Measurements from ENCODE around the gene STARD10. TPM values are rescaled to one million over a fixed set of nuclear protein-coding genes. Genes with fewer than 3 reads are reported as not detected.

Gene STARD10
- total RNA-seq, 2 experiments from 2014 or later, result 4.0 to 4.5 TPM

GRCh38 chr11:72755713-72756285, 38.0 kb downstream of the STARD10 start:
- POLR2A ChIA-PET, result no interaction called here
- Mint-ChIP-seq H3K4me1 (ENCODE audit: low read depth) (peaks cover 17% of the 10 kb centered on the region), H3K27ac (peak overlapping the region; percentile 28), H3K36me3 (ENCODE audit: low read depth) (no peaks in the 10 kb centered on the region), H3K9me3 (ENCODE audit: insufficient read depth) (no peaks in the 10 kb centered on the region), H3K4me3 (no peak overlapping the region), H3K27me3 (ENCODE audit: low read depth) (no peaks in the 10 kb centered on the region)
- CTCF ChIA-PET, result no interaction called here
- ATAC-seq (no peak), DNase-seq (no peak)

- Mint-ChIP-seq H3K36me3 (ENCODE audit: low read depth) (no peaks in the 10 kb centered on the region), H3K27me3 (ENCODE audit: low read depth) (no peaks in the 10 kb centered on the region), H3K9me3 (ENCODE audit: insufficient read depth) (no peaks in the 10 kb centered on the region), H3K4me3 (no peak overlapping the region), H3K4me1 (ENCODE audit: low read depth) (peaks cover 25% of the 10 kb centered on the region), H3K27ac (no peak overlapping the region)
- ChIA-PET CTCF (interaction anchor here (0.8 kb wide), 1 partner anchor 38 kb away, joined by 3 read pairs; no protein-coding TSS in a partner anchor), POLR2A (no interaction called here)
- ATAC-seq, result no peak
- DNase-seq, result no peak
Observed at GRCh38 chr11:72754544-72755155, 39.2 kb downstream of the STARD10 start.

DNA sequence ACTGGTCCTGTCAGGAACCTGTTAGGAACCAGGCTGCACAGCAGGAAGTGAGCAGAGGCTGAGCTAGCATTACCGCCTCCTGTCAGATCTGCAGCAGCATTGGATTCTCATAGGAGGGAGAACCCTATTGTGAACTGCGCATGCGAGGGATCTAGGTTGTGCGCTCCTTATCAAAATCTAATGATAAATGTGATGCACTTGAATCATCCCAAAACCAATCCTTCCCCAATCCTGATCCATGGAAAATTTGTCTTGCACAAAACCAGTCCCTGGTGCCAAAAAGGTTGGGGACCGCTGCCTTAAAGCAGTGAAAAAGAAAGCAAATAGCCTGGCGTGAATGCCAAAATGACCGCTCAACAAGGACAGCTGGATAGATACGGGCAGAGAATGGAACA, 39.7 kb downstream of the STARD10 start:
- Mint-ChIP-seq H3K9me3 (ENCODE audit: insufficient read depth) (no peaks in the 10 kb centered on the region), H3K36me3 (ENCODE audit: low read depth) (no peaks in the 10 kb centered on the region), H3K27me3 (ENCODE audit: low read depth) (no peaks in the 10 kb centered on the region), H3K27ac (no peak overlapping the region), H3K4me3 (no peak overlapping the region), H3K4me1 (ENCODE audit: low read depth) (peaks cover 28% of the 10 kb centered on the region)
- ChIA-PET POLR2A (no interaction called here), CTCF (interaction anchor here (0.8 kb wide), 1 partner anchor 39 kb away, joined by 3 read pairs; no protein-coding TSS in a partner anchor)
- DNase-seq (no peak), ATAC-seq (no peak)

DNA sequence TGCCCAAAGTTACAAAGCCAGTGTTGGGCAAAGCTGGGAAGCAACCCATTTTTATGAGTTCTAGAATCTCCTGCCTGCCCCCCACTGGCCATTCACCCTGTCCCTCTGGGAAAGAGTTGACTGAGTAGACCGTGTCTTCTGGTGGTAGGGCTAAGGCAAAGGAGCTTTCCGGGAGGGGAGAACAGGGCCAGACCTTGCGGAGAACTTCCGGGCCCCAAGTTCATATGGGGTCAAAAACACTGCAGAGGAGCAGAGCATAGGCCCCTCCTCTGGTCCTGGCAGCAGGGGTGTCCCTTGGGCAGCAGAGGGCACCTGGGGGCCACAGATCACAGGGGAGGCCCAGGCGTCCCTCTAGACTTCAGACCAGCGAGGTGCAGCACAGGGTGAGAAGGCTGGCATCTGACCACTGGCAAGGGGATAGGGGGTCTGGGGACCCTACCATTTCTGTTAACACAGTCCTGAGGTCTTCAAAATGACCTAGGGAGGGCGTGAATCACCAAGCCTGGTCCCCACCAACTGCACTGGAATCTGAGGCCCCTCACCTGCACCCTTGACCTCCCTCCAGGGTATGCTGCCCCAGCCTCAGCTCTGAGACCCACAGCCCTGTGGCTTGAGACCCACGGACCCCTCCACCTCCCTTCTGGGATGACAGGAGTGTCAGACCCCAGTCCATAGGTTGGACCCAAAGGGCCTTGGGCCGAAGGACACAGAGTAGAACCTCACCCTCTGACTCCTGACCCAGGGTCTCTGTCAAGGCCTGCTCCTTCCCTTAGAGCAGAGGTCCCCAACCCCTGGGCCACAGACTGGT, 40.3 kb downstream of the STARD10 start:
- H3K36me3 Mint-ChIP-seq (ENCODE audit: low read depth), result peaks cover 5% of the 10 kb centered on the region
- DNase-seq, result no peak
- H3K27ac Mint-ChIP-seq, result no peak overlapping the region
- no peak overlapping the region for H3K4me3 Mint-ChIP-seq
- CTCF ChIA-PET, result interaction anchor here (0.8 to 1.4 kb wide), 3 partner anchors 28 to 39 kb away, joined by 3 to 7 read pairs (median 3); no protein-coding TSS in a partner anchor
- POLR2A ChIA-PET, result no interaction called here
- H3K4me1 Mint-ChIP-seq (ENCODE audit: low read depth), result peaks cover 32% of the 10 kb centered on the region
- H3K27me3 Mint-ChIP-seq (ENCODE audit: low read depth), result no peaks in the 10 kb centered on the region
- no peak for ATAC-seq
- no peaks in the 10 kb centered on the region for H3K9me3 Mint-ChIP-seq (ENCODE audit: insufficient read depth)

DNA sequence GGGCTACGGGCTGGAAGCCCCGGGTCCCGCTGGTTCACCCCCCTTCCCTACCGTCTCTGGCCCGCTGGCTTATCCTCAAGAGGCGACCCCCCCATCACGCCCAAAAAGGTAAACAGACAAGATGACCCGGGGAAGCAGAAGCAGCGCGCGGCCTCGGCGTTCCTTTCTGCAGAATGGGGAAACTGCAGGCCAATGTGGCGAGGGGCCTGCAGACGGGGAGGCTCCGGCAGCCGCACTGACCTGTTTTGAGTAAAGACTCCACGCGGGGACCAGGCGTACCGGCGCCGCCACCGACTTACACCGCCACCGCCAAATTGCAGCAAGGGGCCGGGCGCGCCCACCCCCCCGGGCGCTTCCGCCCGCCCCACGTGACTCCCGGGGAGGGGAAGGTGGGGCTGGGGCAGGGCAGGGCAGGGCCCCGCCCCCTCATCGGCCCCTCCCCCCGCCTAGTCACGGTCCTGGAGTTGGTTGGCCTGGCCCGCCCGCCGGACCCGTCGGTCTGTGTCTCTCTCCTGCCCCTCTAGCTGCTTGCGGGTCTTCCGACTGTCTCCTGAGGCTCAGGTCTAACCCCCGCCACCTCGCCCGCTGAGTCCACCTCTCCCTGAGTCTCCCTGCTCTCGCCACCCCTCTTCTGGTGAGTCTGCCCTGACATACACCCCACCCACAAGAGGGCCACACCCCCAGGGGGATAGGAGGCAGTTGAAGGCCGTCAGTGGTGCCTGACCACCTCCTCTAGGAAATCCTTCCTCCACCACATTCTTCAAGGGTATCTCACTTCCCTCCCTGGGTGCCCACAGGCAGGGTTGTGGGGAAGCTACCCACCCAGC, 41.5 kb downstream of the STARD10 start, which contains the start of gene ARAP1:
ARAP1 (minus strand) TSS at position 321 of the 827 bp plus-strand sequence. CDS start 25,280 bp downstream, outside the sequence.
- POLR2A ChIA-PET, result interaction anchor here (0.6 kb wide), 1 partner anchor 10 kb away, joined by 3 read pairs; no protein-coding TSS in a partner anchor
- peaks cover 8% of the 10 kb centered on the region for H3K36me3 Mint-ChIP-seq (ENCODE audit: low read depth)

GRCh38 chr11:72751116-72752087, 42.4 kb downstream of the STARD10 start:
- peak overlapping the region; percentile 88 for H3K4me3 Mint-ChIP-seq
- DNase-seq (no peak), ATAC-seq (peak; percentile 9)
- peaks cover 33% of the 10 kb centered on the region for H3K4me1 Mint-ChIP-seq (ENCODE audit: low read depth)
- CTCF ChIA-PET, result interaction anchor here (1.4 kb wide), 2 partner anchors 11 to 26 kb away, joined by 3 to 6 read pairs; no protein-coding TSS in a partner anchor
- POLR2A ChIA-PET, result interaction anchor here (1.0 to 1.2 kb wide), 2 partner anchors 12 to 15 kb away, joined by 4 read pairs; no protein-coding TSS in a partner anchor
- no peaks in the 10 kb centered on the region for H3K27me3 Mint-ChIP-seq (ENCODE audit: low read depth)
- no peaks in the 10 kb centered on the region for H3K9me3 Mint-ChIP-seq (ENCODE audit: insufficient read depth)
- H3K36me3 Mint-ChIP-seq (ENCODE audit: low read depth), result peaks cover 8% of the 10 kb centered on the region
- peak overlapping the region; percentile 88 for H3K27ac Mint-ChIP-seq

More for the DNA sequence above, 41.5 kb downstream of the STARD10 start, which contains the start of gene ARAP1:
- peaks cover 33% of the 10 kb centered on the region for H3K4me1 Mint-ChIP-seq (ENCODE audit: low read depth)
- CTCF ChIA-PET, result interaction anchor here (1.1 to 1.4 kb wide), 3 partner anchors 27 to 30 kb away, joined by 3 to 7 read pairs (median 4); no protein-coding TSS in a partner anchor
- ATAC-seq (peak; percentile 85), DNase-seq (peak; percentile 82)
- no peaks in the 10 kb centered on the region for H3K9me3 Mint-ChIP-seq (ENCODE audit: insufficient read depth)
- peak within 1 kb of the TSS; percentile 95 for H3K27ac Mint-ChIP-seq
- H3K4me3 Mint-ChIP-seq, result peak within 1 kb of the TSS; percentile 88
- no peaks in the 10 kb centered on the region for H3K27me3 Mint-ChIP-seq (ENCODE audit: low read depth)

DNA sequence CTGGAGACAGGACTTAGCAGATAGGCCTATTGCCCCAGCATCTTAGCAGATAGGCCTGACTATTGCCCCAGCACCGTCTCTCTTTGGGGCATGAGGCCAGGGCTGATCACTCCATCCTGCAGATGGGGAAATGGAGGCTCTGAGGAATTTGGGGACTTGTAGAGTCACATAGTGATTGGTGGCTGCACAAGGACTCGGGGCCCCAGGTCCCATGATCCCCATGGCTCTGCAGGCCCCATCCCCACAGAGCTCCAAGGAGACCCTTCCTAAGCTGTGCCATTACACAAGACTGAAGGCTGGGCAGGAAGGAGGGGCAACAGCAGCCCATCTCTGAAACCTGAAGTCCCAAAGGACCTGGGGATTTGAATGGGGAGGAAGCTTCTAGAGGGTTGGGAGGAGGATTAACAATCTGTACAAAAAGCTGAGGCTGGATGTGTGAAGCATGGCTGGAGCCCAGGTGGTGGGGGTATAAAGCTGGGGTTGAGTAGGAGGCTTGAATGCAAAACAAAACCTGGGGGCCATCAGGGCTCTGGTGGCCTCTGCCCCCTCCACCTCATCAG, 43.2 kb downstream of the STARD10 start:
- ChIA-PET POLR2A (interaction anchor here (1.0 to 1.2 kb wide), 2 partner anchors 11 to 14 kb away, joined by 4 read pairs; no protein-coding TSS in a partner anchor), CTCF (interaction anchor here (1.3 to 1.4 kb wide), 3 partner anchors 9 to 25 kb away, joined by 3 to 6 read pairs (median 3); no protein-coding TSS in a partner anchor)
- peak overlapping the region; percentile 88 for H3K4me3 Mint-ChIP-seq
- H3K27ac Mint-ChIP-seq, result peak overlapping the region; percentile 88
- DNase-seq (no peak), ATAC-seq (no peak)
- no peaks in the 10 kb centered on the region for H3K27me3 Mint-ChIP-seq (ENCODE audit: low read depth)
- H3K4me1 Mint-ChIP-seq (ENCODE audit: low read depth), result peaks cover 33% of the 10 kb centered on the region
- peaks cover 8% of the 10 kb centered on the region for H3K36me3 Mint-ChIP-seq (ENCODE audit: low read depth)
- H3K9me3 Mint-ChIP-seq (ENCODE audit: insufficient read depth), result no peaks in the 10 kb centered on the region

DNA sequence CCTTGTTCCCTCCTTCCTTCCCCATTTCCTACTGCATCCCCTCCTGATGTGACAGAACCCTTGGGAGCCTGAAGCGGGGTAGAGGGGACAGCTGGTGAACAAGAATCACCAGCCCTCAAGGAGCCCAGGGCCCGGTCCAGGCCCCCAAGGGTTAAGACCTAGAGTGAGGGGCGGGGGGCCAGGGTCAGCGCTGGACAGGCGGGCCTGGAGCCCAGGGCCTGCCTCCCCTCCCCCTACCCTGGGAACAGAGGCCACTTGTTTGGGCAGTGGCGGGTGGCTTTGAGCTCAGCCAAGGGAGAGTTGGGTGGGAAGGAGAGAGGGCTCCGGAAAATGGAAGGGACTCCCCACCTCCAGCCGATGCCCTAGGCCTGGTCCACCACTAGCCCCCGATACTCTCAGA, 43.8 kb downstream of the STARD10 start:
- no peaks in the 10 kb centered on the region for H3K9me3 Mint-ChIP-seq (ENCODE audit: insufficient read depth)
- no peaks in the 10 kb centered on the region for H3K27me3 Mint-ChIP-seq (ENCODE audit: low read depth)
- H3K36me3 Mint-ChIP-seq (ENCODE audit: low read depth), result peaks cover 8% of the 10 kb centered on the region
- DNase-seq, result no peak
- ChIA-PET CTCF (interaction anchor here (1.2 to 1.4 kb wide), 4 partner anchors 9 to 25 kb away, joined by 3 to 6 read pairs (median 3); no protein-coding TSS in a partner anchor), POLR2A (interaction anchor here (1.0 kb wide), 1 partner anchor 13 kb away, joined by 4 read pairs; no protein-coding TSS in a partner anchor)
- H3K4me3 Mint-ChIP-seq, result no peak overlapping the region
- H3K4me1 Mint-ChIP-seq (ENCODE audit: low read depth), result peaks cover 33% of the 10 kb centered on the region
- ATAC-seq, result no peak
- H3K27ac Mint-ChIP-seq, result no peak overlapping the region

DNA sequence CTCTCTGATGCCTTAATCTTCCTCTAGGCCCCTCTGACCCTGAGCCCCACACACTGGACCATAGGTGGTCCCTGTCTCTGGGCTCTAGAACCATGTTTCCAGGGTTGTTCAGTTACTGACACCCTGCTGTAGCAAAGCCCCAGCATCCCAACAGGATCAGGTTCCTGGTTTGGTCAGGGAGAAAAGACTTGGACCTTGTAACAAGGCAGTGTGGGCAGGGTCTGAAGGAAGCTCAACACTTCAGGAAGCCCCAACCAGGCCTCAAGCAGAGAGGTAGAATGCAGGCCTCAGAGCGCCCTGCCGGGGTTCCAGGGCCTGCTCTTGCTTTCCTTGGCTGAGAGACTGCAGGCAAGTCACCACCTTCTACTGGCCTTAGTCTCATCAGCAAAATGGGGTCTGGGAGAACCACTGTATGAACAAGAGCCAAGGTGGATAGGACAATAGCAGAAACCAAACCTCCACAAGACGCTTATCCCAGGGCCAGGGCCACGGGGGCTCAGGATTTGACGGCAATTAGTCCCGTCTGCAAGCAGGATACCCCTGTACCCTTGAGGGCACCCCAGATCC, 46.5 kb downstream of the STARD10 start:
- ATAC-seq (no peak), DNase-seq (no peak)
- no peak overlapping the region for H3K27ac Mint-ChIP-seq
- POLR2A ChIA-PET, result no interaction called here
- no peaks in the 10 kb centered on the region for H3K27me3 Mint-ChIP-seq (ENCODE audit: low read depth)
- CTCF ChIA-PET, result interaction anchor here (1.2 to 1.5 kb wide), 3 partner anchors 22 to 66 kb away, joined by 3 to 4 read pairs (median 3); partner anchors contain the start of gene STARD10
- H3K36me3 Mint-ChIP-seq (ENCODE audit: low read depth), result peaks cover 8% of the 10 kb centered on the region
- H3K4me3 Mint-ChIP-seq, result no peak overlapping the region
- H3K4me1 Mint-ChIP-seq (ENCODE audit: low read depth), result peaks cover 39% of the 10 kb centered on the region
- no peaks in the 10 kb centered on the region for H3K9me3 Mint-ChIP-seq (ENCODE audit: insufficient read depth)

All from activated CD8-positive, alpha-beta T cell treated with anti-CD3 and anti-CD28 coated beads, Interleukin-2, amount 10 ng/mL, durations not matched to agents 7 days and 5 days (primary cell).